ENCODE measurements around the gene GRIK2.

The GRIK2 gene

GRCh38 chr6:101907356-101908217 lies 514.1 kb downstream of the GRIK2 start:
- H3K4me3 ChIP-seq (ENCODE audit: low read depth, low read length) = no peak overlapping the region
- TF ChIP-seq CTCF (IDR thresholded peaks at IDR 0.05; ENCODE audit: low read depth, low read length) = no peak

GRCh38 chr6:101909366-101909765 lies 515.9 kb downstream of the GRIK2 start:
- H3K4me3 ChIP-seq (ENCODE audit: low read depth, low read length) = no peak overlapping the region
- TF ChIP-seq CTCF (IDR thresholded peaks at IDR 0.05; ENCODE audit: low read depth, low read length) = no peak

GRCh38 chr6:101912311-101912710 lies 518.8 kb downstream of the GRIK2 start:
- TF ChIP-seq CTCF (IDR thresholded peaks at IDR 0.05; ENCODE audit: low read depth, low read length) = no peak
- H3K4me3 ChIP-seq (ENCODE audit: low read depth, low read length) = no peak overlapping the region

- no peak for TF ChIP-seq CTCF (IDR thresholded peaks at IDR 0.05; ENCODE audit: low read depth, low read length)
- H3K4me3 ChIP-seq (ENCODE audit: low read depth, low read length) = no peak overlapping the region
These were observed 525.0 kb downstream of the GRIK2 start for GRCh38 chr6:101918471-101918870.

GRCh38 chr6:101921829-101922450 lies 528.4 kb downstream of the GRIK2 start:
- H3K4me3 ChIP-seq (ENCODE audit: low read depth, low read length) = no peak overlapping the region
- no peak for TF ChIP-seq CTCF (IDR thresholded peaks at IDR 0.05; ENCODE audit: low read depth, low read length)

GRCh38 chr6:101926149-101926925 lies 532.8 kb downstream of the GRIK2 start:
- H3K4me3 ChIP-seq (ENCODE audit: low read depth, low read length) = no peak overlapping the region
- no peak for TF ChIP-seq CTCF (IDR thresholded peaks at IDR 0.05; ENCODE audit: low read depth, low read length)

Data from WI38 (cell line).